ENCODE data around the gene FAM107B.

DNA sequence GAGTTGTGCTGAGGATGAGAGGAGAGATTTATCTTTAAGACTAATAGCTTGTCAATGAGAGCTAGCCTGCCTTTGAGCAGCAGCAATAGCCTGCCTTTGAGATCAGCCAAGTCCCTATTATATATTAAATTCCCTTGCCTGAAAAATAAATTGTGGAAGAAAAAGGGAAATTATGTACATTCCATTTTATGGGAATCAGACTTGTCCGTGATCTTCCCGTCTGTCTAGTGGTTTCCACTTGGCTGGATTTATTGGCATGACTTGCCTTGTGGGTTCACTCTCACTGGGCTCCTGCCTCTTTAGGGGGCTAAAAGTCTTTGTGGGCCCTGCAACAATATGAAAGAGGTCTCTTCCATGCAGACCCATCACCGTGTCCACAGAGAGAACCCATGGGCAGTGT, 272.3 kb downstream of the FAM107B start:
- TF ChIP-seq, protein P1, sequence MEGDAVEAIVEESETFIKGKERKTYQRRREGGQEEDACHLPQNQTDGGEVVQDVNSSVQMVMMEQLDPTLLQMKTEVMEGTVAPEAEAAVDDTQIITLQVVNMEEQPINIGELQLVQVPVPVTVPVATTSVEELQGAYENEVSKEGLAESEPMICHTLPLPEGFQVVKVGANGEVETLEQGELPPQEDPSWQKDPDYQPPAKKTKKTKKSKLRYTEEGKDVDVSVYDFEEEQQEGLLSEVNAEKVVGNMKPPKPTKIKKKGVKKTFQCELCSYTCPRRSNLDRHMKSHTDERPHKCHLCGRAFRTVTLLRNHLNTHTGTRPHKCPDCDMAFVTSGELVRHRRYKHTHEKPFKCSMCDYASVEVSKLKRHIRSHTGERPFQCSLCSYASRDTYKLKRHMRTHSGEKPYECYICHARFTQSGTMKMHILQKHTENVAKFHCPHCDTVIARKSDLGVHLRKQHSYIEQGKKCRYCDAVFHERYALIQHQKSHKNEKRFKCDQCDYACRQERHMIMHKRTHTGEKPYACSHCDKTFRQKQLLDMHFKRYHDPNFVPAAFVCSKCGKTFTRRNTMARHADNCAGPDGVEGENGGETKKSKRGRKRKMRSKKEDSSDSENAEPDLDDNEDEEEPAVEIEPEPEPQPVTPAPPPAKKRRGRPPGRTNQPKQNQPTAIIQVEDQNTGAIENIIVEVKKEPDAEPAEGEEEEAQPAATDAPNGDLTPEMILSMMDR (IDR thresholded peaks at IDR 0.05) = no peak
- no peak for TF ChIP-seq POLR2A (IDR thresholded peaks at IDR 0.05)

Measured in heart left ventricle (tissue), 13 donors.